NAMALWA (cell line): ENCODE results near the gene LMTK2.
"Not testable (repeated sequence)": the region's sequence is repeated elsewhere in the genome, so short reads cannot be mapped to it uniquely, and the experiment has no call there.

ENCODE experiments used
- DNase-seq: peaks from one replicate; pipeline ENCODE4 v3.0.0-alpha.2; 2015; ENCODE audit warnings: low spot score

The LMTK2 gene

DNA sequence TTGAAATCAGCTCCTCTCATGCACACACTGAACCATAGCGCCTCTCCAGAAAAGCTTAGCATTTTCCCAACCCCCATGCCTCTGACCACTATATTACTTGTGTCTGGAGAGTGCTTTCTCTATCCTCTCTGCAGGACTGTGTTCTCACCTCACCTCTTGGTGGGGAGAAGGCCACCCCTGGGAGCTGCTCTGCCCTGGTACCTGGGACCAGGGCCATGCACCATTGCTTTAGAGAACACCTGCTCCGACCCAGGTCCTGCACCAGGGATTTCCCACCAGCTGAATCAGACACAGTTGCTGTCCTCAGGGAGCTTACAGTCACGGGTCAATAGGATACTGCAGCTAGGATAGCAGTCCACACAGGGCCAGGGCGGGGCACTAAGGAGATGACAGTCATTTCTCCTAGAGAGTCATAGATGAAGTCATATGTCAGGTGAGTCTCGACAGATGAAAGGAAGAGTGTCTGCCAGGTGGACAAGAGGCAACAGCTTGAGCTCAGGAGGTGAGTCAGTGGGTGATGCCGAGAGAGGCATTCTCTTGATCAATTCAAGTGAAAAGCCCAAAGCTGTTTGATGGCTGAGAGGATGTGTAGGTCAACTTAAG is 619 bp upstream of the LMTK2 start:
- DNase-seq, result peak; percentile 13

GRCh38 chr7:98107313-98107721 is 655 bp downstream of the LMTK2 start:
- DNase-seq, result peak; percentile 66

- no peak for DNase-seq
Observed at GRCh38 chr7:98110249-98111022, 3.8 kb downstream of the LMTK2 start.

GRCh38 chr7:98112077-98112476 is 5.4 kb downstream of the LMTK2 start:
- DNase-seq, result no peak

- no peak for DNase-seq
Observed at GRCh38 chr7:98115746-98116525, 9.3 kb downstream of the LMTK2 start.

DNA sequence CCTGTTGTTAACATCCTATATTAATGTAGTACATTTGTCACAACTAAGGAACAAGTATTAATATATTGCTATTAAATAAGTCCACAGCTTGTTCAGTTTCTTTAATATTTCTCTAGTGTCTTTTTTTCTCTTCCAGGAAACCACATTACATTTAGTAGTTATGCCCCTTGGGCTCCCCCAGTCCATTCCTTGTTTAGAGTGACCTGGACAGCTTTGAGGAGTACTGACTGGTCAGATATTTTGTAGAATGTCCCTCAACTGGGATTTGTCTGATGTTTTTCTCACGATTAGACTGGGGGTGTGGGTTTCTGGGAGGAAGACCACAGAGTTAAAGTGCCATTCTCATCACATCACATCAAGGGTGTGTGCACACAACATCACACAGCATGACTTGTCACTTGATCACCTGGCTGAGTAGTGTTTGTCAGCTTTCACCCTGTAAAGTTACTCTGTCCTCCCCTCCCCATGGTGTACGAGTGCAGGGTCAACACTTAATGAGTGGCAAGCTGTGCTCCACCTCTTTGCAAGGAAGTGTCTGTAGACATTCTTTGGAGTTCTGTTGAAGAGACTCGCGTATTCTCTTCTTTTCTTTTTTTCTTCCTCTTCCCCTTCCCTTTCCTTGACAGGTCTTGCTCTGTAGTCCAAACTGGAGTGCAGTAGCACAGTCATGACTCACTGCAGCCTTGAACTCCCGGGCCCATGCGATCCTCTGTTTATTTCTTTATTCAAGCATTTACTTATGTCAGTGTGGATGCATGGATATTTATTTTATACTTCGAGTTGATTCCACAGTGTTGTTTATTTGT is 10.2 kb downstream of the LMTK2 start:
- DNase-seq, result no peak

DNA sequence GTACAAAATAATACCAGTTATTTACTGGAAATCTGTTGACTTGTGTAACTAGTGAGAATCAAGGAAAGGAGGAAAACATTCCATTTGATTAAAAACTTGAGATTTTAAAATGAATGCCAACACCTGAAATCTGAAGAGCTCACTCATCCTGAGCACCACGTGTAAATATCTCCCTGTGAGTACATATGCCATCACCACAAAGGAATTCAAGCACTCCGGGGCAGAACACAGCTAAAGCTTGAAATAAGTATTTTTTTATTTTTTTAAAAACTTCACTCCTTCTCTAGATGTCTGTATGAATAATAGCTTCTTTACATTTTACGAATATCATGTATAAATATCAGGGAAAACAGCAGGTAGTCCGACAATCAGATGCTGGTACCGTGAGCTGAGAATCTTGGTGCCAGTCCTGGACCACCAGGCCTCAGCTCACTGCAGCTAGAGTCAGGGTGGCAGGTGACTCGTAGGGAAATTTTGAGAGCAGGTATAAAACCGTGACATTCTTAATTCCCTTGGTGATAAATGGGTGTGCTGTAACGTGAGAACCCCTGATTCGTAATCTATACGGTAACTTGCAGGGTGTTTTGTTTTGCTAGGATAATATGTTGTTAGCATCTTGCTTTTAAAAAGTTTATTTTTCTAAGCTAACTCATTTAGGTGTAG is 12.7 kb downstream of the LMTK2 start:
- no peak for DNase-seq

DNA sequence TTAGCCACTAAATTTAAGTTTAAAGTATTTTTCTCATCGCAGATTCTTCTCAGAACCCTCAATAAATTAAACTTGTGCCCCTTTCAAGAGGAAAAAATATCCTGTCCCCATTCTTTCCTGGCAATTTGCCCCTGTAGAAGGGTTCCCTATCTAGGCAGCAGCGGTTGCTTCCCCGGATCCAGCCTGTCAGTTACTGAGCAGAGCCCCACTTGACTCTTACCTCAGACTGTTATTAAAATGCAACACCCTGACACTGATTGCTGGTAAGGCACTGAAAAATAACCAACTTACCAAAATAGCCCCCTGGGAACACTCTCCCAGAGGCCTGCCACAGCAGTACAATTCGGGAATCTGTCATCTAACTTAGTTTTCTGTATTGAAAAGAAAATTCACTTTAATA is 13.9 kb downstream of the LMTK2 start:
- no peak for DNase-seq

- DNase-seq, result not testable (repeated sequence)
Observed at GRCh38 chr7:98121388-98121787, 14.7 kb downstream of the LMTK2 start.

GRCh38 chr7:98123365-98123696 is 16.7 kb downstream of the LMTK2 start:
- DNase-seq, result no peak

- no peak for DNase-seq
Observed at GRCh38 chr7:98125759-98126158, 19.1 kb downstream of the LMTK2 start.

- no peak for DNase-seq
Observed at GRCh38 chr7:98126311-98127142, 19.9 kb downstream of the LMTK2 start.

- DNase-seq, result no peak
Observed at GRCh38 chr7:98128346-98128745, 21.7 kb downstream of the LMTK2 start.

- no peak for DNase-seq
Observed at GRCh38 chr7:98130959-98131358, 24.3 kb downstream of the LMTK2 start.

DNA sequence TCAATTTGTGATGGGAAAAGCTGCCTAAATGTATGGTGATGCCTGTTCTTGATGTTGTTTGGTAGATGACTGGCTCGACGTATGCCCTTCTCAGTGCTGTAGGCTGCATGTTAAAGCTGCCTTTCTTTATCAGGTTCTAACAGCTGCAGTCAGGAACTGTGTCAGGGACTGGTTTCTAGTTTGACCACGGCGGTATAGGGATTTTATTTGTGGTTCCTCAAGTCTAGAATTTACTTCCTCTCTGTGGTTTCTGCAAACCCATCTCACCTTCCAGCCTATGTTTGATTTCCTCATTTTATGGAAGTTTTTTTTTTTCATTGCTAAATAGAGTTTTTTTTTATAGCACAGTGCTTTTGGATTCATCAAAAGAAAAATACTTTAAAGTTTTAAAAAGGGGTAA is 26.5 kb downstream of the LMTK2 start:
- peak; percentile 78 for DNase-seq

DNA sequence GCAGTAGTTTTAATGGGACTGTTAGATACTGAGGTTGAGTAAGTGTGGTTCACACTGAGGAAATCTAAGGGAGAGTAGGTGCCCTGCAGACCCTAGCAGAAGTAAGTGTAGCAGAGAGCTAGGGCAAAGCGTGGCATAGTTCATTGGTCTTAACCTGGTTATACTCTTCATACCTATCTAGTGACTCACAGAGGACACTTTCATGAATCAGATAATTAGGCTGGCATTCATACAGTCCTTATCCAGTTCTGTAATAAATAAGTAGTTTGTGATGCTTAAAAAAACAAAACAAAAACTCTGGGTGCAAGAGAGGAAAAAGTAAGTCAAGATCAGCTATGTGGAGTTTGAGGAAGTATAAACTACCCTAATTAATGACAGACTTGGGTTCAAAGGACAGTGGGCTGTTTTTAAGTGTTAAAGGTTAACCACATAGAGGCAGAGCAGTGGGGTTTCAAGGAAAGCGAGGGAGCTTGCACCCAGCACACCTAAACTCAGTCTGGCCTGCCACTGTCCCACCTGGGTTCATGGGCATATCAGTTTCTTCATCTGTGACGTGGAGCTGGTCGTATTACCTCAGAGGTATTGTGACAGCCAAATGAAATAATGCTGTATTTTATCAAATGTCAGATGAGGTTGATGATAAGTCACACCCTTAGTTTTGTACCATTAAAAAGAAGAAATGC is 27.1 kb downstream of the LMTK2 start:
- DNase-seq, result peak; percentile 25

GRCh38 chr7:98134420-98135228 is 28.0 kb downstream of the LMTK2 start:
- no peak for DNase-seq

- no peak for DNase-seq
Observed at GRCh38 chr7:98135984-98136383, 29.3 kb downstream of the LMTK2 start.

- DNase-seq, result no peak
Observed at GRCh38 chr7:98136423-98136822, 29.8 kb downstream of the LMTK2 start.
